ENCODE results near the gene SH3TC2.

The SH3TC2 gene

DNA sequence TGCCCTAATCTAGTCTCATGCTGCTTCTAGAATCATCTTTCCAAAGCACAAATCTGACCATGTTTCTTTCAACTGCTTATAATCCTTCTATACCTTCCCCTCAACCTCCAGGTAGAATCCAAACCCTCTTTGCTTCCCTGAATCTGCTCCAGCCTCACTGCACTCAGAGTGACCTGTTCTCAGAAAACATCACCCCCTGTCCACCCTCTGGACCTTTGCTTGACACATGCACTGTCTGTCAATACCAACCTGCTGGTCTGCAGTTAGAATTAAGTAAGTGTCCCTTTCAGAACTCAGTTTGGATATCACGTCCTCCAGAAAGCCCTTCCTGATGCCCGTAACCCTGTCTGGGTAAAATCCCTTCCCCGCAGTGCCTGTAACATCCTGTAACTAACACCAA lies 63.1 kb downstream of the SH3TC2 start:
- no peak for DNase-seq (ENCODE audit: low read depth)

GRCh38 chr5:148998174-148998797 lies 64.6 kb downstream of the SH3TC2 start:
- peak; percentile 89 for DNase-seq (ENCODE audit: low read depth)

GRCh38 chr5:148996270-148996669 lies 66.6 kb downstream of the SH3TC2 start:
- no peak for DNase-seq (ENCODE audit: low read depth)

DNA sequence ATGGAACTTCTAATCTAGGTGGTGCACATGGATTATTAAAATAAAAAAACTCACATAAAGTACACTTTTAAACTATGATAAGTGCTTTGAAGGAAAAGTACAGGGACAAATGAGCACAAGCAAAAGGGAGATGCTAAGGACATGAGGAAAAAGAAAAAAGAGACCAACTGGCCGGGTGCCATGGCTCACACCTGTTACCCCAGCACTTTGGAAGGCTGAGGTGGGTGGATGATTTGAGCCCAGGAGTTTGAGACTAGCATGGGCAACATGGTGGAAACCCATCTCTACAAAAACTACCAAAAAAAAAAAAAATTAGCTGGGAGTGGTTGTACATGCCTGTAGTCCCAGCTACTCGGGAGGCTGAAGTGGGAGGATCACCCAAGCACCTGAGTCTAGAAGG lies 67.1 kb downstream of the SH3TC2 start:
- no peak for DNase-seq (ENCODE audit: low read depth)

GRCh38 chr5:148993283-148993936 lies 69.5 kb downstream of the SH3TC2 start:
- no peak for DNase-seq (ENCODE audit: low read depth)

GRCh38 chr5:148992265-148992664 lies 70.6 kb downstream of the SH3TC2 start:
- DNase-seq (ENCODE audit: low read depth), result no peak

GRCh38 chr5:148991566-148991965 lies 71.3 kb downstream of the SH3TC2 start:
- peak; percentile 71 for DNase-seq (ENCODE audit: low read depth)

DNA sequence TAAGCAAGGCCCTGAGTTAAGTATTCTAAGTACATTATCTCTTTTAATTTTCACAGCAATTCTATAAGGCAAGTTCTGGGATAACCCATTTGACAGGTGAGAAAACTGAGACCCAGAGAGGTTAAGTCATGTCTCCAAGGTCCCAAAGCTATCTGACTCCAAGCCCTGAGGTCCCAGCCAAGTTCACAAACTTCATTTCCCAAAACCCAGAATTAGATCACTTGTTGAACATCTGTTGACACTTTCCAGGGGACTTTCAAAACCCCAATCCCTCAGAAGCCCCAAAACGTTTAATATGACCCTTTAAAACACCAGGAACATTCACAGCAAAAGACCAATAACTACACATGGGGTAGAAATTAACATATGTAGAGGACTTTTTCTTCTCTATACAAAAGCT lies 72.0 kb downstream of the SH3TC2 start:
- no peak for DNase-seq (ENCODE audit: low read depth)

DNA sequence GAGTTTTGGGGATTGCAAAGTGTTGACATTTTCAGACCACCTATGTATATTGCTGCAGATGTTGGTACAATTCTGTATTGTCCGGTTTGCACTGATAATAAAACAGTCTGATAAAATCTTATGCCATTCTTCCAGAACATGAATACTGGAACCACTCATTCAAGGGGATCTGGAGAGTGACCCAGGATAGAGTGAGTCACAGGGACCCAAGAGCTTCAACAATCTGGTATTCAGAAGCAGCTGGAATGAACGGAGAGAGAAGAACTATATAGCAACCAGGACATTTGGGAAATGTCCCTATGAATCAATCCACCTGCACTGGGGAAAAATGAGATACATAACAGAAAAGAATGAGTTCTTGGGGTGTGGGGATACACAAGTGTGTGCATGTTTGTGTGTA lies 73.3 kb downstream of the SH3TC2 start:
- DNase-seq (ENCODE audit: low read depth), result peak; percentile 64

GRCh38 chr5:148988328-148988727 lies 74.5 kb downstream of the SH3TC2 start:
- DNase-seq (ENCODE audit: low read depth), result no peak

GRCh38 chr5:148986636-148987035 lies 76.2 kb downstream of the SH3TC2 start:
- no peak for DNase-seq (ENCODE audit: low read depth)

GRCh38 chr5:148984345-148984744 lies 78.5 kb downstream of the SH3TC2 start:
- peak; percentile 97 for DNase-seq (ENCODE audit: low read depth)

DNA sequence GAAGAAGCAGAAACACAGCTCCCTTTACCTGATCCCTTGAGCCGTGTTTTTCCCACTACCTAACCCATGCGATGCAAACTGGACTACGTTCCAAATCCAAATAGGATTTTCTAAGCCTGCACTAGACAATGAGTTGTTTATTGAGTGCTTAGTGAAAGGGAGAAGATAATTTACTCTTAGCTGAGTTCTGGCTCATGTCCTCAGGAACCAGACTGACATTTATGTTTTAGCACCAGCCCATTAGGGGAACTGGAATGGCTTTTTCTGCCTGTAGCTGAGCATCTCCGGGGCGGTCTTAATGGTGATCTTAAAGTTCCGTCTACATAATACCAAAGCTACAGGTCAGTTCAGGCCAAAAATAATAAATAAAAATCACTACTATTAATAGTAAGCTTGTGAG lies 81.5 kb downstream of the SH3TC2 start:
- no peak for DNase-seq (ENCODE audit: low read depth)

- DNase-seq (ENCODE audit: low read depth), result no peak
Observed at GRCh38 chr5:148980731-148981130, 82.1 kb downstream of the SH3TC2 start.

GRCh38 chr5:148979083-148979723 lies 83.7 kb downstream of the SH3TC2 start:
- DNase-seq (ENCODE audit: low read depth), result no peak

- no peak for DNase-seq (ENCODE audit: low read depth)
Observed at GRCh38 chr5:148978370-148979082, 84.3 kb downstream of the SH3TC2 start.

GRCh38 chr5:148976569-148977381 lies 86.1 kb downstream of the SH3TC2 start:
- DNase-seq (ENCODE audit: low read depth), result peak; percentile 67

DNA sequence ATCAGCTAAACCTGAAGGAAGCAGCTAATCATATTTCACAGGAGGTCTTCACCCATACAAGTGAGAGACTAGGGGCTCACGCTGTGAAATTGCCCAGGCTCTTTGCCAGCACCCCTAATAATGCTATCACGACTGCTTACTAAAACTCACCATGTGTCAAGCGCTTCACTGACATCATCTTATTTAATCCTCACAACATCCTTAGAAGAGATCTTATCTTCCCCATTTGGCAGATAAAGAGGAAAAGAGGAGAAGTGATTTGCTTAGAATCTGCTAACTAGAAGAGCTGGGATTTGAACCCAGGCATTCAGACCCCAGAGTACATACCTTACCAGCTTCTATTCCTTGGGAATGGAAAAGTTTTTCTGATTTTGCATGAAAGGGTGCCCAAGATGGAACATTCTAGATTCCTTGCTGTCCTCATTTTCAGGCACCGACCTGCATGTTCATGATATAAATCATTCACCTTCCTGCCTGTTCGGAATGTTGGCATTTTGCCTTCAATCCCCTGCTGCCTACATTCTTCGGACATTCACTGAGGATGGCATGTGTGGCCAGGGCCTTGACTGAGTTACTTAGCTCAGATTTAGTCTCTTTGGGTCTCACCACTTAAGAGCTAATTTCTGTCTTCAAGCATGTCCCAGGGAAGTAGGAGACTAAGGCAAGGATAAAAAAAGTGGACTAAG lies 88.1 kb downstream of the SH3TC2 start:
- peak; percentile 47 for DNase-seq (ENCODE audit: low read depth)

DNA sequence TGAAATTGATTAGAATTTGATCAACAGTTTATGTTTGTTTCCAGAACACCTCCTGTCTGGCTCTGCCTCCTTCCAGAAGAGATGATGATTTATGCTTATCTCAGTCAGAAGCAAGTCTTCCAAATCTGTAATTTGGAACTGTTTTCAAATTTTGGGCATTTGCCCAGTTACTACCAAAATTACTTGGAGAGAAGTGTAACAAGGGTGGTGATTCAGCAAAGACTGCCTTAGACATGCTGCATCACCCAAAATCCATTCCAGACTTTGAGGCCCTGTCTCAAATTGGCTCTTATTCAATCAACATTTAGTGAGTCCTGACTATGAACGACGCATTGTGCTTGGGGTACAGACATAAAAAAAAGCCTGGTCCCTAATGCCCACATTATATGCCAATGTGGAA lies 89.4 kb downstream of the SH3TC2 start:
- peak; percentile 54 for DNase-seq (ENCODE audit: low read depth)

DNA sequence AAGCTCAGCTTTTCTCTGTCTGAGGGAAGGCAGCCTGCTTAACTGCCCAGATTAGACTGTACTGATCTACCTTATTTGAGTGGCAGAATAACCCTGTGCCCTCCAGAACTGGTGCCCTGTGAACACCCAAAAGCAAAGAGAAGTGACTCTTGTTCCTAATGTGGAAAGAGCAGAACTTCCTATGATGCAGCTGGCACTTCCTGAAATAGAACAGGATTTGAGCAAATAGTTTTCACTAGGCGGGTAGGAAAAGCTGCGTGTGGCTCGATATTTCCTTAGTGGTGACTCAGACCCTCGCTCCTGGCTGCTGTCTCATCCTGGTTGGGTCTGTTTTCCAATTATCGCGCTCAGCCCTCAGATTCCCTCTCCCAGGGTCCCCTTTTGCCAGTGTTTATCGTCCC lies 89.9 kb downstream of the SH3TC2 start:
- DNase-seq (ENCODE audit: low read depth), result peak; percentile 95

- DNase-seq (ENCODE audit: low read depth), result no peak
Observed at GRCh38 chr5:148972396-148972795, 90.5 kb downstream of the SH3TC2 start.
